LNCaP clone FGC (cell line): ENCODE data around the gene ARPP21.

ENCODE experiments used
- DNase-seq: peaks from one replicate; pipeline ENCODE4 v3.0.0-alpha.2; 2011; ENCODE audit warnings: low read depth
- H3K4me3 ChIP-seq: 2 replicates; pipeline ENCODE4 v1.5.1; 2011; ENCODE audit warnings: mild to moderate bottlenecking, low read depth, low read length, control low read depth
- CTCF ChIP-seq: IDR thresholded peaks from 2 replicates; pipeline ENCODE4 v1.5.1; 2012; ENCODE audit warnings: mild to moderate bottlenecking; ENCODE audit not compliant: control insufficient read depth, insufficient read depth; ENCODE audit errors: extremely low read depth

Gene ARPP21

GRCh38 chr3:35674451-35675109 lies 35.3 kb downstream of the ARPP21 start:
- TF ChIP-seq CTCF = no peak
- no peak for DNase-seq
- no peak overlapping the region for H3K4me3 ChIP-seq

- no peak overlapping the region for H3K4me3 ChIP-seq
- no peak for DNase-seq
- TF ChIP-seq CTCF = no peak
These were observed 35.9 kb downstream of the ARPP21 start for GRCh38 chr3:35675206-35675605.

GRCh38 chr3:35675621-35676020 lies 36.3 kb downstream of the ARPP21 start:
- DNase-seq = no peak
- TF ChIP-seq CTCF = no peak
- H3K4me3 ChIP-seq = no peak overlapping the region

- DNase-seq = no peak
- no peak overlapping the region for H3K4me3 ChIP-seq
- no peak for TF ChIP-seq CTCF
These were observed 38.5 kb downstream of the ARPP21 start for GRCh38 chr3:35677797-35678196.

- no peak overlapping the region for H3K4me3 ChIP-seq
- TF ChIP-seq CTCF = no peak
- no peak for DNase-seq
These were observed 39.4 kb downstream of the ARPP21 start for GRCh38 chr3:35678643-35679161.

- DNase-seq = no peak
- TF ChIP-seq CTCF = no peak
- H3K4me3 ChIP-seq = no peak overlapping the region
These were observed 40.2 kb downstream of the ARPP21 start for GRCh38 chr3:35679409-35680080.
